Psoas muscle (tissue), 8 donors: Measurements from ENCODE around the gene FNDC5. TPM values are rescaled to one million over a fixed set of nuclear protein-coding genes. Genes with fewer than 3 reads are reported as not detected.

Experiments
- ATAC-seq, 4 donors: fragments of 200-7000 bp; cut with Tn5 transposase; one replicate each; pipeline ENCODE4 v1.9.1; 2020; ENCODE audit warnings: moderate library complexity in 3 of 4, mild to moderate bottlenecking in 2 of 4
- DNase-seq, 2 donors: peaks; one replicate each; pipeline ENCODE4 v3.0.0-alpha.2; 2020
- H3K27ac ChIP-seq: fragments of 200-600 bp; one replicate; pipeline ENCODE4 v1.8.0; 2022
- H3K27me3 ChIP-seq, 3 donors: fragments of 200-600 bp in 1 of 3; one replicate each; pipeline versions ENCODE4 v1.6.1 to v1.8.0; 2013 to 2022; ENCODE audit warnings: low read length in 2 of 3, mild to moderate bottlenecking in 2 of 3, moderate library complexity in 1 of 3; ENCODE audit not compliant: insufficient read depth in 3 of 3
- H3K36me3 ChIP-seq, 2 donors: fragments of 200-600 bp in 1 of 2; one replicate each; pipeline versions ENCODE4 v1.6.1 to v1.8.0; 2013 to 2022; ENCODE audit warnings: low read depth in 1 of 2, mild to moderate bottlenecking in 1 of 2, moderate library complexity in 1 of 2; ENCODE audit not compliant: insufficient read depth in 1 of 2
- H3K4me1 ChIP-seq: fragments of 200-600 bp; one replicate; pipeline ENCODE4 v1.8.0; 2022
- H3K4me3 ChIP-seq: fragments of 200-600 bp; one replicate; pipeline ENCODE4 v1.8.0; 2022; ENCODE audit warnings: mild to moderate bottlenecking
- H3K9me3 ChIP-seq: fragments of 200-600 bp; one replicate; pipeline ENCODE4 v1.8.0; 2022
- WGBS, 3 donors: extraction: QIAGEN DNeasy Blood & Tissue Kit; methylation state at CpG; one replicate each; pipeline versions ENCODE4 v1.1.6 to v1.1.7; 2013; 5-methylcytosine and 5-hydroxymethylcytosine counted together
- intact Hi-C, 2 donors: fragments of 100-400 bp; cut with DNase I; formaldehyde crosslinking; loops; one replicate each; pipeline versions ENCODE4 v1.11.0 to v1.14.2; 2022
- polyA plus RNA-seq, 3 donors: library from polyadenylated mRNA; stranded (reverse); fragments of 200-250 nt; gene quantifications; one replicate each; pipeline ENCODE4 v1.2.3, GENCODE V29; 2013
- total RNA-seq, 4 donors: library from RNA; stranded (reverse); fragmentation: NEBNext Ultra II Directional in 2 of 4; extraction: Animal tissue kit (Norgen Biotek cat#: 25700) in 2 of 4; gene quantifications; one replicate each; pipeline versions ENCODE4 v1.2.1 to v1.2.4, GENCODE V29; 2021 to 2023
- TF ChIP-seq, protein P1 (sequence below): fragments of 200-600 bp; IDR thresholded peaks from one replicate; pipeline ENCODE4 v1.8.0; 2022; ENCODE audit warnings: antibody characterized with exemption
- donor health status: healthy with polysubstance abuse.
- donor health status: DM: no; HTN: no; CAD: no; lungs with moderate emphysema.
- donor health status: Bipolar disorder and iron deficiency.
- donor health status: healthy.
- donor health status: DM: yes; HTN: yes; CAD: no.
- donor health status: DM: no; HTN: no; CAD: no.
- donor health status: DM: no; HTN: no; CAD: no.
- donor health status: DM: yes; HTN: yes; CAD: no.

The FNDC5 gene
- total and polyA plus RNA-seq, 7 donors: 72.8 to 184 (median 91.6) TPM

DNA sequence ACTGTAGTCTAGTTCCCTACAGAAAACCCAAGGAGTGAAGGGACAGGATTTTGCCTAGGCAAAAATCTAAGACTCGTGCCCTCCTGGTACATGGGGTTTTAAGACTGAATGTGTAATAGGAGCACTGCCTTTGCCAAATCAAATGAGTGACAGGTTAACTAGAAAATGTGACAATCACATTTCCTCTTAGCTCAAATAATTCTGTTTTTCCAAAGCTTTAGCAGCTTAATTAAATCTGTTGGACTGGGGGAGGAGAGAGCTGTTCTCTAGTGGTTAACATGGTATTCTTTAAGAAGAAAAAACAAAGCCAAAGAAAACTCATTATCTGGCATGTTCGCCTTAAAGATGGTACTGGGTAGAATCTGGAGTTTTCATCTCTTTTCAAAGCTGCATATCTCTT, 12.6 kb downstream of the FNDC5 start:
- 88 to 97% (median 96%) methylated on average over 2 of the region's 2 CpGs for WGBS, 3 donors
- DNase-seq: no peak
- no peak for ATAC-seq
- peaks cover 12% of the 10 kb centered on the region for H3K4me1 ChIP-seq
- no peak overlapping the region for H3K27ac ChIP-seq
- TF ChIP-seq, protein P1, sequence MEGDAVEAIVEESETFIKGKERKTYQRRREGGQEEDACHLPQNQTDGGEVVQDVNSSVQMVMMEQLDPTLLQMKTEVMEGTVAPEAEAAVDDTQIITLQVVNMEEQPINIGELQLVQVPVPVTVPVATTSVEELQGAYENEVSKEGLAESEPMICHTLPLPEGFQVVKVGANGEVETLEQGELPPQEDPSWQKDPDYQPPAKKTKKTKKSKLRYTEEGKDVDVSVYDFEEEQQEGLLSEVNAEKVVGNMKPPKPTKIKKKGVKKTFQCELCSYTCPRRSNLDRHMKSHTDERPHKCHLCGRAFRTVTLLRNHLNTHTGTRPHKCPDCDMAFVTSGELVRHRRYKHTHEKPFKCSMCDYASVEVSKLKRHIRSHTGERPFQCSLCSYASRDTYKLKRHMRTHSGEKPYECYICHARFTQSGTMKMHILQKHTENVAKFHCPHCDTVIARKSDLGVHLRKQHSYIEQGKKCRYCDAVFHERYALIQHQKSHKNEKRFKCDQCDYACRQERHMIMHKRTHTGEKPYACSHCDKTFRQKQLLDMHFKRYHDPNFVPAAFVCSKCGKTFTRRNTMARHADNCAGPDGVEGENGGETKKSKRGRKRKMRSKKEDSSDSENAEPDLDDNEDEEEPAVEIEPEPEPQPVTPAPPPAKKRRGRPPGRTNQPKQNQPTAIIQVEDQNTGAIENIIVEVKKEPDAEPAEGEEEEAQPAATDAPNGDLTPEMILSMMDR: no peak
- peaks cover 0 to 74% of the 10 kb centered on the region in 2 donors for H3K36me3 ChIP-seq
- intact Hi-C loops: no loop called here
- H3K27me3 ChIP-seq: no peaks in the 10 kb centered on the region
- H3K9me3 ChIP-seq: no peaks in the 10 kb centered on the region
- no peak overlapping the region for H3K4me3 ChIP-seq

DNA sequence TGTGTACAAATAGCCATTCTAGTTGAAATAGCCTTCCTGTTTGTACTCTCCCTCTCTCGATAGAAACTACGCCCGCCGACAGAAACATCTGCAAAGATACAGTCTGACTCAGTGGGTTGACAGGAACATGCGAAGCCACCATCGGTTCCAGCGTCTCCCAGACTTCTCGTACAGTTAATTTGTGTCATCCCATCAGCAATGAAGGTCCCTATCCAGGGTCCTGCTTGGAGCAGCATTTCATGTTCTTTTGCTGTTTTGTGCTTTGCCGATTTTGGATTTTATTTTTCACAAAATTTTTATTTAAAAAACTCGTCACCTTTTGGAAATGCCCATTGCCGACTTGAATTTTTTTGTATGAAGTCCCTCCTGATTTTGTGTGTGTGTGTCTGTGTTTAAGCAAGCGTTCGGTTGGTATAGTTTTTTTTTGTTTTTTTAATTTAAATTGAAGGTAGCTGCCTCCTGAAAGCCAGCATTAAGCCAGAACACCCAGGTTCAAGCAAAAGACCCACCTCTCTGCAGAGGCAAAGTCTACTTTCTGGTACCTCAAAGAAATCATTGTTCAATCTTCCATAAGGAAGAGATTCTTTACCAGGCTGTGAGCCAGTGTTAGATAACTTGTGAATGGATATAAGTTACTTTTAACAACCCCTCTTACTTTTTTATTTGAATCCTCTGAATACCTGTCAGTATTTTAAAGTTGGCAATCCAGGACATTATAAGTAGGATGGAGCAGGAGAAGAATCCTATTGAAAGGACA, 14.7 kb downstream of the FNDC5 start:
- WGBS, 3 donors: 91 to 94% (median 91%) methylated on average over 13 of the region's 13 CpGs
- H3K4me1 ChIP-seq: peaks cover 4% of the 10 kb centered on the region
- H3K36me3 ChIP-seq: peaks cover 0 to 67% of the 10 kb centered on the region in 2 donors
- no peaks in the 10 kb centered on the region for H3K9me3 ChIP-seq
- no peaks in the 10 kb centered on the region for H3K27me3 ChIP-seq
- TF ChIP-seq, protein P1: no peak
- intact Hi-C loops: no loop called here
- H3K27ac ChIP-seq: no peak overlapping the region
- no peak overlapping the region for H3K4me3 ChIP-seq
- no peak for ATAC-seq
- no peak for DNase-seq

DNA sequence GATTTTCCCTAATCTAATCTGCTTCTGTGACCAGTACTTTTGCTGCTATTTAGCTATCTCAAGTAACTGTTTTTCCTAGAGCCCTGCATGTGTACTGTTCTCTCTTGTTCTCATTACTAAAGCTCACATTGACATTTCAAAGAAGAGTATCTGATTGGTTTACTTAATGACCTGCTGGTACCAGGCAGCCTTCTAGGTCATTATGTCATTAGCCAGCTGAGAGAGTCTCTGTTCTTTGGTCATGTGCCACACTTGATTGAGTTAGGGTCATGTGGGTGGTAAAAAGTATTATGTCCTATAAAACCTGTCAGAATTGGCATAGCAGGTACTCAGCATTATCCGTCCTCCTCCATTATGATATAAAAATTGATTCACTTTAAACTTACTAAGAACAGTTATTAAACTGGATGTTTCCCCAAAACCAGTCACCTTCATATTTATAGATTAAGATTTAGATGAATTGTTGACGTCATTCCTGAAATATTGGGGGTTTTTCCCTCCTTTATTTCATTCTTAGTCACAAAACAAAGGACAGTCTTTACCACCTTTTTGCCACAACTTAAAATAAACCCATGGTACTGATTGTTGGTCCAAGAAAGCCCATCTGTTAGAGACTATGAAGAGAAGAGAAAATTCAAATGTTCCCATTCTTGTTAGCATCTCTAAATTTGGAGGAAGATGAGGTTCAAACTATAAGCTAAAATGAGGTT, 22.2 kb downstream of the FNDC5 start:
- no peak overlapping the region for H3K4me3 ChIP-seq
- peaks cover 0 to 54% of the 10 kb centered on the region in 2 donors for H3K36me3 ChIP-seq
- H3K27me3 ChIP-seq: no peaks in the 10 kb centered on the region
- no peak overlapping the region for H3K27ac ChIP-seq
- H3K4me1 ChIP-seq: no peaks in the 10 kb centered on the region
- intact Hi-C loops: no loop called here
- DNase-seq: no peak
- WGBS, 3 donors: 44 to 48% (median 45%) methylated on average over 2 of the region's 2 CpGs
- TF ChIP-seq, protein P1: no peak
- ATAC-seq: no peak
- no peaks in the 10 kb centered on the region for H3K9me3 ChIP-seq

DNA sequence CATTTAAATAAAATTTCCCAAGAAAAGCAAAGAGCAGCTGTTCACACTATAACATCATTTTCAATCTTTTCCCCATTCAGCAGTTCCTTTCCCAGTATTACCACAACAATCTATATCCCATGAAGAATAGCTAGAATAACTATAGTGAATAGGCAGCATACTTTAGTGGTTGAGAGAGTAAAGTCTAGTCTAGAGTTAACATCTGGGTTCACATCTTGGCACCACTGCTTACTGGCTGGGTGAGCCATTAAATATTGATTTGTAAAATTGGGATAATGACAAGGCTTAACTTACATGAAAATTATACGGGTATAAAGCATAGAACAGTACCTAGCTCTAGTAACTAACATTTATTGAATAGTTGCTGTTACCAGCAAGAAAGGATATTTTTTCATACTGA, 38.8 kb downstream of the FNDC5 start:
- H3K4me3 ChIP-seq: no peak overlapping the region
- H3K27me3 ChIP-seq: no peaks in the 10 kb centered on the region
- TF ChIP-seq, protein P1: no peak
- peaks cover 11 to 96% of the 10 kb centered on the region in 2 donors for H3K36me3 ChIP-seq
- H3K27ac ChIP-seq: no peak overlapping the region
- WGBS, 3 donors: 36 to 65% (median 47%) methylated on average over 1 of the region's 1 CpG
- H3K9me3 ChIP-seq: no peaks in the 10 kb centered on the region
- no peaks in the 10 kb centered on the region for H3K4me1 ChIP-seq
- intact Hi-C loops: no loop called here
- DNase-seq: no peak
- no peak for ATAC-seq
